ENCODE results near the gene TCF7L1.

GRCh38 chr2:85184231-85184630 lies 51.0 kb downstream of the TCF7L1 start:
- TF ChIP-seq CTCF (IDR thresholded peaks at IDR 0.05; ENCODE audit: low read length): no peak
- no peak for TF ChIP-seq EZH2phosphoT487 (IDR thresholded peaks at IDR 0.05; ENCODE audit: low read length)
- no peak for TF ChIP-seq EZH2 (optimal IDR thresholded peaks at IDR 0.05; ENCODE audit: low read depth, low read length)

Measured in MM.1S (cell line).